Measurements from ENCODE around the gene TUBB2A.

The TUBB2A gene

GRCh38 chr6:3118353-3119039 lies 38.8 kb downstream of the TUBB2A start, which contains the start of gene BPHL:
Gene BPHL (plus strand): TSS chr6:3118711. CDS start chr6:3118741, 30 bp downstream.
- peak; percentile 97 for DNase-seq (ENCODE audit: low spot score)
- TF ChIP-seq, protein P1, sequence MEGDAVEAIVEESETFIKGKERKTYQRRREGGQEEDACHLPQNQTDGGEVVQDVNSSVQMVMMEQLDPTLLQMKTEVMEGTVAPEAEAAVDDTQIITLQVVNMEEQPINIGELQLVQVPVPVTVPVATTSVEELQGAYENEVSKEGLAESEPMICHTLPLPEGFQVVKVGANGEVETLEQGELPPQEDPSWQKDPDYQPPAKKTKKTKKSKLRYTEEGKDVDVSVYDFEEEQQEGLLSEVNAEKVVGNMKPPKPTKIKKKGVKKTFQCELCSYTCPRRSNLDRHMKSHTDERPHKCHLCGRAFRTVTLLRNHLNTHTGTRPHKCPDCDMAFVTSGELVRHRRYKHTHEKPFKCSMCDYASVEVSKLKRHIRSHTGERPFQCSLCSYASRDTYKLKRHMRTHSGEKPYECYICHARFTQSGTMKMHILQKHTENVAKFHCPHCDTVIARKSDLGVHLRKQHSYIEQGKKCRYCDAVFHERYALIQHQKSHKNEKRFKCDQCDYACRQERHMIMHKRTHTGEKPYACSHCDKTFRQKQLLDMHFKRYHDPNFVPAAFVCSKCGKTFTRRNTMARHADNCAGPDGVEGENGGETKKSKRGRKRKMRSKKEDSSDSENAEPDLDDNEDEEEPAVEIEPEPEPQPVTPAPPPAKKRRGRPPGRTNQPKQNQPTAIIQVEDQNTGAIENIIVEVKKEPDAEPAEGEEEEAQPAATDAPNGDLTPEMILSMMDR (IDR thresholded peaks at IDR 0.05) = no peak
- Histone ChIP-seq H3K4me3 (peak within 1 kb of the TSS; percentile 92), H3K27ac (peak within 1 kb of the TSS; percentile 87 to 95)

DNA sequence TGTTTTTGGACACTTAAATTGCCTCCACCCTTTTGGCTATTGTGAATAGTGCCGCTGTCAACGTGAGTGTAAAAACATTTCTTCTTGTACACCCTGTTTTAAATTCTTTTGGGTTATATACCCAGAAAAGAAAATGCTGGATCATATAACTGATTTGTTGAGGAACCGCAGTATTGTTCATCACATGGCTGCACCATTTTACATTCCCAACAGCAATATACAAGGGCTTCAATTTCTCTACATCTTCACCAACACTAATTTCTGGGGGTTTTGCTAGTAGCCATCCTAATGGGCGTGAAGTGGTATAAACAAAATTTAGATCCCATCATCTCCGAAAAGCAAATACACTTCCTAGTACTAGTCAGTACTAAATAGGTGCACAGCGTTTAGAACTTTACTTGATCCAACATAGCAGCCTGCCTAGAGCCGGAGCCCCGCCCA lies 39.4 kb downstream of the TUBB2A start:
- Histone ChIP-seq H3K4me3 (peak overlapping the region; percentile 92), H3K27ac (peak overlapping the region; percentile 87 to 95)
- TF ChIP-seq, protein P1 (IDR thresholded peaks at IDR 0.05) = no peak
- DNase-seq (ENCODE audit: low spot score) = no peak

DNA sequence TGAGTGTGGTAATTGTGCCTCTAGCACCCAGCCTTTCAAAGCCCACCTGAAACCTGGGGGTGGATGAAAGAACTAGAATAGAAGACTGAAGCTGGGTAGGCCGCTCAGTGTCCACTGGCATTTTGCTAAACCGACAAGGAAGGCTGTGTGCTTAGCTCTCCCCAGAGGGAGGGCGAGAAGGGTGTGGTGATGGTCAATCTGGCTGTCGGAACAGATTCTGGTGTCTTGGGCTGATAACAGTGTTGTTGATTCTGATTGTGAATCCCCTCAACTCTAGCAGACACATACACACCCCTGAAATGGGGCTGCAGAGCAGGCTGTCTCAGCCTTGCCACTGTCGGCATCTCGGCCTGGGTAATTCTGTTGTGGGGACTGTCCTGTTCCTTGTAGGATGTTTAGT lies 43.0 kb downstream of the TUBB2A start:
- H3K27ac ChIP-seq = no peak overlapping the region
- DNase-seq (ENCODE audit: low spot score) = no peak
- TF ChIP-seq, protein P1 (IDR thresholded peaks at IDR 0.05) = no peak
- no peak overlapping the region for H3K4me3 ChIP-seq

- Histone ChIP-seq H3K4me3 (no peak overlapping the region), H3K27ac (no peak overlapping the region)
- no peak for DNase-seq (ENCODE audit: low spot score)
- TF ChIP-seq, protein P1 (IDR thresholded peaks at IDR 0.05) = no peak
Observed at GRCh38 chr6:3109761-3110160, 47.6 kb downstream of the TUBB2A start.

DNA sequence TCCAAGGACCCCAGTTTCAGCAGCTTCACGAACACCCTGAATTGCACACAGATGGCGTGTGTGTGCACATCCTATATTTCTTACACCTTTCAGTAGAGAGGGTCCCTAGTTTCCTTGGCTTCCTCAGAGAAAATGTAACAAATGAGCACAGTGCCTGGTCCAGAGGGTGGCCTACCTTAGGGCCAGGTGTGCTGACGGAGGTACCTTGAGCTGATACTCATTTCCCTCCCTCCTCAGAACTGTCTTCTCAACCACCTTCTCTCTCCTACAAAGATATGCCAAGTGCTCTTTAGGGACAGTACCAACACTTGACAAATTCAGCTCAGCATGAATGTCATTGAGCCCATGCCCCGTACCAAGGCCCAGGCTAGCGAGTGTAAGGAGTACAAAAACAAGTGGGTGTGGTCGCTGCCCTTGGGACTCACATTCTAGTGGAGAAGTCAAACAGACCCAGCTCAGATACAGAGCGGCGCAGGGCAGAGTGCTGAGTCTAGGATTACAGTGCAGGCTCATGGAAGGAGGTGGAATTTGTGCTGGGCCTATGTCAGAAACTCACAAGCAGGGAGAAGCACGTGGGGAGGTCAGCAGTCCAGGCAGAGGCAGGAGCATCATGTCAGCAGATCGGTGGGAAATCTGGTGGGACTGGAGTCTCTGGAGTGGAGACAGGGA lies 48.5 kb downstream of the TUBB2A start:
- Histone ChIP-seq H3K4me3 (no peak overlapping the region), H3K27ac (peak overlapping the region in 1 of 2 donors; percentile 40)
- no peak for DNase-seq (ENCODE audit: low spot score)
- TF ChIP-seq, protein P1 (IDR thresholded peaks at IDR 0.05) = no peak

Data from coronary artery (tissue), 2 donors.